Smooth muscle cell (in vitro differentiated cells): ENCODE data around the gene PLXNA4. TPM values are rescaled to one million over a fixed set of nuclear protein-coding genes. Genes with fewer than 3 reads are reported as not detected.

Experiments used
- DNase-seq: peaks from one replicate; lab custom pipeline; 2025; ENCODE audit not compliant: unreplicated experiment; lab: John Stamatoyannopoulos, UW
- H2AFZ ChIP-seq: fragments of 200-600 bp; sonication (generic); 2 replicates; pipeline ENCODE4 v1.6.0; 2016; ENCODE audit warnings: antibody characterized with exemption, low read depth, mild to moderate bottlenecking
- H3F3A ChIP-seq: fragments of 200-600 bp; sonication (generic); 2 replicates; pipeline ENCODE4 v1.6.0; 2017; ENCODE audit warnings: antibody characterized with exemption, low read depth
- H3K27ac ChIP-seq: fragments of 200-600 bp; sonication (generic); 2 replicates; pipeline ENCODE4 v1.5.1; 2016; ENCODE audit warnings: low read depth, mild to moderate bottlenecking
- H3K27me3 ChIP-seq: fragments of 200-600 bp; sonication (generic); 2 replicates; pipeline ENCODE4 v1.6.1; 2016; ENCODE audit warnings: low read depth, mild to moderate bottlenecking
- H3K36me3 ChIP-seq: fragments of 200-600 bp; sonication (generic); 2 replicates; pipeline ENCODE4 v1.5.1; 2016; ENCODE audit warnings: low read depth
- H3K4me1 ChIP-seq: fragments of 200-600 bp; sonication (generic); 2 replicates; pipeline ENCODE4 v1.5.1; 2016; ENCODE audit warnings: low read depth
- H3K4me2 ChIP-seq: fragments of 200-600 bp; sonication (generic); 2 replicates; pipeline ENCODE4 v1.6.0; 2016; ENCODE audit warnings: mild to moderate bottlenecking
- H3K4me3 ChIP-seq: fragments of 200-600 bp; sonication (generic); 2 replicates; pipeline ENCODE4 v1.5.1; 2016; ENCODE audit warnings: mild to moderate bottlenecking
- H3K79me2 ChIP-seq: fragments of 200-600 bp; sonication (generic); 2 replicates; pipeline ENCODE4 v1.6.0; 2016; ENCODE audit warnings: low read depth, mild to moderate bottlenecking
- H3K9ac ChIP-seq: fragments of 200-600 bp; sonication (generic); 2 replicates; pipeline ENCODE4 v1.6.0; 2016; ENCODE audit warnings: low read depth
- H3K9me3 ChIP-seq: fragments of 200-600 bp; sonication (generic); replicated peaks from 2 replicates; pipeline ENCODE4 v1.5.1; 2016; ENCODE audit warnings: low read depth
- H4K20me1 ChIP-seq: fragments of 200-600 bp; sonication (generic); 2 replicates; pipeline ENCODE4 v1.6.0; 2016; ENCODE audit warnings: low read depth
- CTCF ChIP-seq: fragments of 200-600 bp; sonication (generic); IDR thresholded peaks from 2 replicates; pipeline ENCODE4 v1.5.1; 2017; ENCODE audit warnings: borderline replicate concordance, mild to moderate bottlenecking, antibody characterized with exemption; ENCODE audit not compliant: insufficient read depth, poor library complexity, severe bottlenecking
- WGBS: methylation state at CpG from one replicate; pipeline ENCODE4 v1.1.7; 2016; ENCODE audit warnings: low lambda C conversion rate; 5-methylcytosine and 5-hydroxymethylcytosine counted together
- polyA plus RNA-seq: library from polyadenylated mRNA; unstranded; fragments of >200 nt; fragmentation: Nextera tagmentation; extraction: Ambion mirVana; gene quantifications from 2 replicates; pipeline ENCODE4 v1.2.1, GENCODE V29; 2016
- total RNA-seq: library from RNA; depleted of rRNA; stranded (reverse); fragments of >200 nt; gene quantifications from 2 replicates; pipeline ENCODE4 v1.2.3, GENCODE V29; 2014

The PLXNA4 gene
- total and polyA plus RNA-seq, 2 experiments from 2014 or later: 8.5 to 9.9 TPM

- H3K9ac ChIP-seq: no peak overlapping the region
- no peak overlapping the region for H2AFZ ChIP-seq
- 16% methylated on average over 12 of the region's 12 CpGs for WGBS
- H3K4me2 ChIP-seq: peak overlapping the region; percentile 47
- H3K79me2 ChIP-seq: no peaks in the 10 kb centered on the region
- peaks cover 17% of the 10 kb centered on the region for H3K4me1 ChIP-seq
- H3K27ac ChIP-seq: peak overlapping the region; percentile 25
- no peaks in the 10 kb centered on the region for H4K20me1 ChIP-seq
- H3K4me3 ChIP-seq: no peak overlapping the region
- TF ChIP-seq CTCF: no peak
- H3F3A ChIP-seq: no peaks in the 10 kb centered on the region
- H3K27me3 ChIP-seq: no peaks in the 10 kb centered on the region
- no peaks in the 10 kb centered on the region for H3K9me3 ChIP-seq
- no peaks in the 10 kb centered on the region for H3K36me3 ChIP-seq
- DNase-seq: peak; percentile 16
Measured at GRCh38 chr7:132422502-132423111, 153.7 kb downstream of the PLXNA4 start.

DNA sequence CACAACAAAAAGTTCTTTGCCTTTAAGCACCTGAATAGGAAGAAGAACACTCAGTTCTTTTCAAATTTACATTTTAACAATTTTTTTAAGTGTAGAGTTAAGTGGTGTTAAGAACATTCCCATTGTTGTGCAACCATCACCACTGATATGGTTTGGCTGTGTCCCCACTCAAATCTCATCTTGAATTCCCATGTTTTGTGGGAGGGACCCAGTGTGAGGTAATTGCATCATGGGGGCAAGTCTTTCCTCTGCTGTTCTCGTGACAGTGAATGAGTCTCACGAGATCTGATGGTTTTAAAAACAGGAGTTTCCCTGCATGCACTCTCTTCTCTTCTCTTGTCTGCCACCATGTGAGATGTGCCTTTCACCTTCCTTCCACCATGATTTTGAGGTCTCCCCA, 155.7 kb downstream of the PLXNA4 start:
- TF ChIP-seq CTCF: no peak
- peaks cover 20% of the 10 kb centered on the region for H3K4me1 ChIP-seq
- 86% methylated on average over 2 of the region's 2 CpGs for WGBS

GRCh38 chr7:132419542-132419941, 156.7 kb downstream of the PLXNA4 start:
- no peak overlapping the region for H3K4me3 ChIP-seq
- 24% methylated on average over 2 of the region's 2 CpGs for WGBS
- no peaks in the 10 kb centered on the region for H3K79me2 ChIP-seq
- peak overlapping the region; percentile 45 for H3K4me2 ChIP-seq
- H3K27me3 ChIP-seq: no peaks in the 10 kb centered on the region
- H3K36me3 ChIP-seq: no peaks in the 10 kb centered on the region
- H2AFZ ChIP-seq: no peak overlapping the region
- no peaks in the 10 kb centered on the region for H3K9me3 ChIP-seq
- no peak overlapping the region for H3K27ac ChIP-seq
- no peak for DNase-seq
- H3F3A ChIP-seq: no peaks in the 10 kb centered on the region
- no peak overlapping the region for H3K9ac ChIP-seq
- H4K20me1 ChIP-seq: no peaks in the 10 kb centered on the region
- TF ChIP-seq CTCF: no peak
- peaks cover 20% of the 10 kb centered on the region for H3K4me1 ChIP-seq

More for the DNA sequence above, 155.7 kb downstream of the PLXNA4 start:
- H3K4me2 ChIP-seq: no peak overlapping the region
- no peaks in the 10 kb centered on the region for H3K79me2 ChIP-seq
- H3F3A ChIP-seq: no peaks in the 10 kb centered on the region
- H3K27me3 ChIP-seq: no peaks in the 10 kb centered on the region
- H3K36me3 ChIP-seq: no peaks in the 10 kb centered on the region
- H3K27ac ChIP-seq: no peak overlapping the region
- H3K9me3 ChIP-seq: no peaks in the 10 kb centered on the region
- H3K4me3 ChIP-seq: no peak overlapping the region
- no peaks in the 10 kb centered on the region for H4K20me1 ChIP-seq
- H2AFZ ChIP-seq: no peak overlapping the region
- DNase-seq: no peak
- H3K9ac ChIP-seq: no peak overlapping the region

DNA sequence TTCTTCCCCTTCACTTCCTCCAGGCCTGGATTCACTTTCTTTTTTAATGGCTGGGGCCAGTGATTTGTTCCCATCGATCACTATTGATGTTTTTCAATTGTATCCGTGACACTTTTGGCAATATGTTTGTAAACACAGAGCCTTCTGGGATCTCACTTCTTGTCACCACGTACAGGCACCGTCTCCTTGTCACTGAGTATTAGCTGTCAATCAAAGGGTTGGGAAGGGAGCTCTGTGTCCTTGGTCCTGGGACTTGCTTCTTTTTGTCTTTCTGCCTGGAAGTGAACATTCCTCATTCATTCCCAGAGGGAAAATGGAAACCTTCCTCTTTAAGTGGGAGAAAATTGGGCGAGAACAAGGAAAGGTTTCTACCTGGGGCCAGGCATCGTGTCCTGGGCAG, 157.4 kb downstream of the PLXNA4 start:
- no peak for TF ChIP-seq CTCF
- no peak overlapping the region for H3K9ac ChIP-seq
- H3K27me3 ChIP-seq: no peaks in the 10 kb centered on the region
- peaks cover 20% of the 10 kb centered on the region for H3K4me1 ChIP-seq
- H3K4me3 ChIP-seq: no peak overlapping the region
- no peak overlapping the region for H3K27ac ChIP-seq
- no peaks in the 10 kb centered on the region for H3K36me3 ChIP-seq
- no peaks in the 10 kb centered on the region for H4K20me1 ChIP-seq
- H3K79me2 ChIP-seq: no peaks in the 10 kb centered on the region
- no peaks in the 10 kb centered on the region for H3K9me3 ChIP-seq
- no peaks in the 10 kb centered on the region for H3F3A ChIP-seq
- H2AFZ ChIP-seq: no peak overlapping the region
- WGBS: 84% methylated on average over 6 of the region's 6 CpGs
- H3K4me2 ChIP-seq: no peak overlapping the region
- no peak for DNase-seq
